ENCODE measurements around the gene PSME3IP1.

GRCh38 chr16:57110937-57111336, 74.9 kb downstream of the PSME3IP1 start:
- TF ChIP-seq CTCF (optimal IDR thresholded peaks at IDR 0.05 in 1 of 3, IDR thresholded peaks at IDR 0.05 in 1 of 3, conservative IDR thresholded peaks at IDR 0.05 in 1 of 3; ENCODE audit: extremely low read depth in 1 of 3, insufficient read depth in 2 of 3, low read length in 3 of 3): no peak
- TF ChIP-seq EZH2 (IDR thresholded peaks at IDR 0.05; ENCODE audit: low read length): no peak
